GM19397 (cell line): ENCODE results near the gene VAPB.

ENCODE experiments used
- ATAC-seq: cut with Tn5 transposase; IDR thresholded peaks from one replicate; pipeline ENCODE4 v1.9.1; 2021; ENCODE audit warnings: mild to moderate bottlenecking, moderate library complexity; ENCODE audit not compliant: unreplicated experiment

Gene VAPB

DNA sequence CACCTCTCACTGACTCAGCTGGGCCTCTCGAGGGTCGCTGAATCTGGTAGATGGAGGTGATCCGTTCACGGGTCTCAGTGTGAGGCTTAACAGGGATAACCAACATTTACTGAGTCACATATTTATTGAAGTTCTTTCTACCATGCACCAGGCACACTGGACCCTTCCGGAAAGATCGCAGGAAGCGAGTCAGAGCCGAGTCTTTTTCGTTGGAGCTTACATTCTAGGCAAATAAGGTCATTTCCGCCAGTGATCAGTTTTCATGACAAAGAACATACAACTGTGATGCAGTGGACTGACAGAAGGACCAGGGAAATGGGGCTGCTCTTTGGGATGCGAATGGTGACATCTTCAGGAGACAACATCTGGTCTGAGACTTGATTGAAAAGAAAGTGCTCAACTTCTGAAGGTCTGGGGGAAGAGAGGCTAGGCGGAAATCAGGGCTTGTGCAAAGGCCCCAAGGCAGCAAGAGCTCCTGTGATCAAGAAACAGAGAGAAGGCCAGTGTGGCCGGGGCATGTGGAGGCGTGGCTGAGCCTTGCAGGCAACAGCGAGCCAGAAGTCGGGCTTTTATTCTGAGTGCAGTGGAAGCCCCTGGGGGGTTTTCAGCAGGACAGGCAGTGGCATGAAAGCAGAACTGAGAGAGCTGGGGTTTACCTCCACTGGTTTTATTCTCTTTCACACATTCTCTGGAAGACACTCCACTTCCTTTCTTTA lies 69.5 kb downstream of the VAPB start:
- ATAC-seq: peak; percentile 96

DNA sequence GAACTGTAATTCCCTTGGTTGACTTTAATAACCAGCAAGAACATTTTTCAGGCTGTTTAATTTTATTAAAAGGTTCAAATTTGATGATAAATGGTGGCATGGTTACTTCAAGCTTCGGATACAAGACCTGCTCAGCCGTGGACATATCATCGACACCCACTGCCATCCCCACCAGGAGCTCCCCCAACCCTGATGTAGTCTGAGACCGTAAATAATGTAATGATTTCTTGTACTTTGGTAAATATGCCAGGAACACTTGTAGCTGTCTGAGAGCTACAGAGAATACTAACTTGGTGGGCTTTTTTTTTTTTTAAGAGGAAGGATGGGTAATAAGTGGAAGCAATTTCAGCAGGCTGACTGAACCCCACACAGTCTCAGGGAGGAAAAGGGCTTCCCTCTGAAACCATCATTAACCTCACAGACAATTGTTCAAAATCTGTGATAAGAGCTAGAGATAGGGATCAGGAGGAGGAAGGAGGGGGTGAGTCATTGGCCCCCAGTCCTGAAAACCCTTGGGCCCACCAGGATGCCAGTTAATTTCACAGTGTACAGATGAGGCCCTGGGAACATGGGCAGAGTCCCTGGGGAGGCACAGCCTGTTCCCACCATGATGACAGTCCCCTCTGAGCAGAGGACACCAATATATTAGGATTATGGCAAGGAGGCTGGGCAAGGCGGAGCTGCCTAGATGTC lies 70.2 kb downstream of the VAPB start:
- ATAC-seq: peak; percentile 29

DNA sequence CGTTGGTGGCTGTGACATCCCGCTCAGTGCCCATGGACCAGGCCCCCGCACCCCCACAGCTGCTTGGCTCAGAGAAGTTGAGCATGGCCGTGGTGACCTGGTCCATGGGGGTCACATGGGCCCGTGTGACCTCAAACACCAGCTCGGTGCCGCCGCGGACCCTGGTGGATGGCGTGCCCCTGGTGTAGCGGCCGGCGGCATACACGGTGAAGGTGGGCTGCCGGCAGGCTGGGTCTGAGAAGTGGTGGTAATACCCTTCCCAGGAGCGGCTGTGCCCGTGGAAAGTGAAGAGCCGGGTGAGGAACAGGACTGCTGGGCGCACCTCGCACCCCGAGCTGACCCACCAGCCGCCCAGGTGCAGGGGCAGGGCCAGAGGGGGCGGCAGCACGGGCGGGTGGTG lies 72.1 kb downstream of the VAPB start:
- no peak for ATAC-seq

DNA sequence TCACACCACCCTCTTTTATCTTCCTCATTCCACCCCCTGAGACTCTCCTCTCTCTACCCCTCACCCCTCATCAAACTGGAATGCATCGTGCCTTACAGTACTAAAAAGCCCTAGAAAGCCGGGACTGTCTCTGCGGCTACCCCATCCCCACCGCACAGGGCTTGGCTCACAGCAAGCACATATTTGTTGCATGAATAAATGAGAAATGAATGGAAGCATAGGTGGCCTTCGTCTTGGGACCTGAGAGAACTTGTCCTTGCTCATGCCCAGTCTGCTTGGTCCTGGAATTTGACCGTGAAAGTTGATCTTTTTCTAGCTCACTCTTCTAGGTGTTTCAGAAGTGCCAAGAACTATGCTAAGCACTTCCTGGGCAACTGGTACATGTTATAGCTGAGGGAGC lies 72.9 kb downstream of the VAPB start:
- no peak for ATAC-seq

DNA sequence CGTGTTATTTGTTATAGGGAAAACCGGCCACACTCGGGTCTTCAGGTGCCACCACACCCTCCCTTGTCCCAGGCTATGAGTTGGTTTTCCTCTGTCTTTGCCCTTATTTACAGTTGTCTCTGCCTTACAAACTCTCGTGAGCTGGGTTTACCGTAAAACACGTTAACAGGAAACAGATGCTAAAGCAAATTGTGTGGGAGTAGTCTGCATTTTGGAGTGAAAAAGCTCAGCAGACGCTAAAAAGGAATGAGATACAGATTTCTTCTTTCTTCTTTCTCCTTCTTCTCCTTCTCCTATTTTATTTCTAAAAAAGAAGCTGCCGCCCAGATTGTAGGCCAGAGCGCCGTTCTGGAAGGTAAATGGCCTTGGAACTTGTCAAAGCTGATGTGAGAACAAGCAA lies 74.2 kb downstream of the VAPB start:
- ATAC-seq: no peak

DNA sequence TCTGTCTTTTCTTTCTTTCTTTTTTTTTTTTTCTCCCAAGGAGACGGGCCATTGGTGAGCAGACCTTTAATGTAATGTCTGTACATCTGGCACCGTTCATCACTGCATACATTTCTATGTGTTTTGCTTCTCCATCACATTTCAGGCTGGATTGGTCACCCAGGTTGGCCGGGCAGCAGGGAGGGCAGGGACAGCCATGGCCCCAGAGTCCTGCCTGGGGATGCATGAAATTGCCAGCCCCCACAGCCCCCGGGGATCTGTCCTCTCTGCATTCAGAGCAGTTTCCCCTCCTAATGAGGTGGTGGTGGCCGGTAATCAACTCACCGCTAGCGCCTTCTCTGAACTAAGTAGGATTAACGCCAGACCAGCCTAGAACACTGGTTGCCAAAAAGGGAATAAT lies 75.8 kb downstream of the VAPB start:
- no peak for ATAC-seq

DNA sequence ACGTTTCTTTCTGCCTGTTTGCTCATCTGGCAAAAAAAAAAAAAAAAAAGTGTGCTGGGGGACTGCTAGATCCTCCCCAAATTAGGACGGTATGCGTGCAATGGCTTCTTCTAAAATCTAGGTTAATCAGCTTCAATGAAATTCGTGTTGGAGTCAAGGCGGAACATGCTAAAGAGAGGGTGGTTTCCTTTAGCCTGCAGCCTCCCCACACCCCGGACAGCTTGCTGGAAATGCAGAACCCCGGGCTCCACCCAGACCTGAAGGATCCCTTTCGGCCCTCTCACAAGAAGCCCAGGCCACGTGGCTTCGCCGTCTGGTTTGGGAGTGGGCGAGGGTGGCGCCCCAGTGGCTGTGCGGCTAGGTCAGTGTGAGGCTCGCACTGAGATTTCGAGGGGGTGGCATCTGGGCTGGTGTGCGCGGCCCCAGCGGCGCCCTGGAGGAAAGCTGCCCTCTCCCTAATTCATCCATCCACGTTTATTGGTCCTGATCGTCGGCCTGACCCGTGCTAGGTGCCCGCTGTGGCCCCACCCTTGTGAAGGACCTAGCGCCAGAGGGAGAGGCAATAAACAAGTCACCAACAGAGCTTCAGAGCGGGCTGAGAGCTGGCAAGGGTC lies 77.2 kb downstream of the VAPB start:
- ATAC-seq: no peak

DNA sequence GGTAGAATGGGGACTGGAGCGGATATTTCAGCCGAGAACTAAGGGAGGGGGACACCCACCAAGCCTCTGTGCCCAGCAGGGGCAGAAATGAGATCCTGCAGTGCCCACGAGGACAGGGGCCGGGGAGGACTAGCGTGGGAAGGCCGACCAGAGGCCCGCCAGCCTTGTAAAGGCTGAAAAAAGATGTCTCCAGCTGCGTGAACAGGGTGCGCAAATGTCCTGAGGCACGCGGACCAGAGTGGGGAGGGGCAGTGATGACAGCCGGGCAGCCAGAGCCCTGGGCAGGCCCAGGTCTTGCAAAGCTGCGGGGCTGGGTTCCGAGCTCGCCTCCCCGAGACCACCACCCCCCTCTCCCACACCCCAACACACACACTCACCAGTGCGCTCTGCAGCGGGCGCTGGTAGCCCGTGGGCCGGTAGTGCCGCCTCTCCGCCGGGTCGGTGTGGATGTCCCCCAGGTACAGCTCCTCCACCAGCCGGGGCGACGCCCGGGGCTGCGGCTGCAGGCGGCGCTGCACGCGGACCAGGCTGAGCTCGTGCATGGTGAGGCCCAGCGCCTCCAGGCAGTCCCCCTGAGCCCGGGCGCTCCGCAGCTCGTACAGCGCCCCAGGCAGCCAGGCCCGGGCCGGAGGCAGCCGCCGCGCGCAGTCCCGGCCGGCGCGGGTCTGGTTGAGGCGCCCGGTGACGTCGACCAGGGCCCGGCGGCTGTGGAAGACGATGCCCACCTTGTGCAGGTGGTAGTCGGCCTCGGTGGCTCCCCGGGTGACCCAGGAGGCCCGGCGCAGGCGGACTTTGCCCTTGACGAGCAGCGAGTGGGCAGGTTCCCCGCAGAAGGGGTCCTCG lies 77.9 kb downstream of the VAPB start:
- no peak for ATAC-seq

DNA sequence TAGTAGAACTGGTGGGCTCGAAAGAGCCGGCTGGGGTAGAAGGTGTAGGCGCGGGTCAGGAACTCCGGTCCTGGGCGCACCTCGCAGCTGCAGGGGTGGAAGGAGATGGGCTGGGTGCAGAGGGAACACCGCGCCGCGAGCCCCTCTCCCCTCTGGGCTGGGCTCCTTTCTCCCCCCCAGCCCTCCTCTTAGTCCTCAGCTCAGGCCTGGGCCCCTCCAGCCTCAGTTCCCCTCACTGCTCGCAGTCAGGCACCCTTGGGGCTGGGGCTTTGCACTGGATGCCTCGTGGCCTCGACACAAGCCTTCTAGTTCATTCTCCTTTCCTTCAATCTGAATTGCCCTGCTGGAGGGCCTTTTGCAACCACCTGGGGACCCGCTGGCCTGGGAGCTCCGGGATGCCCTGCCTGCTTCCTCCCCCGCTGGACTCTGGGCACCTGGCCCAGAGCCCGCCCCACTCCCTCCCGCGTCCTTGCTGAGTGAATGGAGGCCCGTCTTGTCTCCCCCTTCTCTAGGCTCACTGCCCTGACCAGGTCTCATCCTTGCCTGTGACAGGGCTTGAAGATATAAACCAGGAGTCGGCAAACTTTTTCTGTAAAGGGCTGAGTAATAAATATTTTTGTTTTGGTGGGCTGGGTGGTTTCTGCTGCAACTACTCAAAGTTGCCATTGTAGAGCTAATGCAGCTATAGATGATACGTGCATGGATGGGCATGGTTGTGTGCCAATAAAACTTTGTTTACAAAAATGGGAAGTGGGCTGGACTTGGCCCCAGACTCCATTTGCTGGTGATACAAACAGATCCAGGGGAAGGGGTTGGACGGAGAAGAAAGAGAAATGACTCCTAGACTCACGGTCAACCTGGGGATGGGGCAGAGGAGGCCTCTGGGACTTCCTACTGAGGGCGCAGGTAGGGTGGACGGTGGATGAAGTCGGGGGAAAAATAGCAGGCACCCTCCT lies 78.8 kb downstream of the VAPB start:
- no peak for ATAC-seq

DNA sequence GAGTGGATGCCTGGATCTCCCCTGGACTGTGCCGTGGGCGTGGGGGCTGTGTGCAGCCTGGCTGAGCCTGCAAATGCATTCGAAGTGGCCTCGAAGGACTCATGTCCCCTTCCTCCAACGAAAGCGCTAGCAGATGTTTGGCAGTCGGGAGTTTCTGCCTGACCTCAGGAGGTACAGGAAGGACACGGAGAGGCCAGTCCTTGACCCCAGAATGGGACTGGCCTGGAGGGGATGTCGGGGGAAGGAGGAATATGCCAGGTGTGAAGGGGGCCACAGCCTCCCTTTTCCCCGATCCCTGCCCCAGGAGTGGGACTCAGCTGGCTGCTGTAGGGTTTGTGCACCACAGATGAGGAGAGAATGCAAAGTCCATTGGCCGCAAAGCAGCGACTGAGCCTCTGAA lies 80.6 kb downstream of the VAPB start:
- no peak for ATAC-seq

DNA sequence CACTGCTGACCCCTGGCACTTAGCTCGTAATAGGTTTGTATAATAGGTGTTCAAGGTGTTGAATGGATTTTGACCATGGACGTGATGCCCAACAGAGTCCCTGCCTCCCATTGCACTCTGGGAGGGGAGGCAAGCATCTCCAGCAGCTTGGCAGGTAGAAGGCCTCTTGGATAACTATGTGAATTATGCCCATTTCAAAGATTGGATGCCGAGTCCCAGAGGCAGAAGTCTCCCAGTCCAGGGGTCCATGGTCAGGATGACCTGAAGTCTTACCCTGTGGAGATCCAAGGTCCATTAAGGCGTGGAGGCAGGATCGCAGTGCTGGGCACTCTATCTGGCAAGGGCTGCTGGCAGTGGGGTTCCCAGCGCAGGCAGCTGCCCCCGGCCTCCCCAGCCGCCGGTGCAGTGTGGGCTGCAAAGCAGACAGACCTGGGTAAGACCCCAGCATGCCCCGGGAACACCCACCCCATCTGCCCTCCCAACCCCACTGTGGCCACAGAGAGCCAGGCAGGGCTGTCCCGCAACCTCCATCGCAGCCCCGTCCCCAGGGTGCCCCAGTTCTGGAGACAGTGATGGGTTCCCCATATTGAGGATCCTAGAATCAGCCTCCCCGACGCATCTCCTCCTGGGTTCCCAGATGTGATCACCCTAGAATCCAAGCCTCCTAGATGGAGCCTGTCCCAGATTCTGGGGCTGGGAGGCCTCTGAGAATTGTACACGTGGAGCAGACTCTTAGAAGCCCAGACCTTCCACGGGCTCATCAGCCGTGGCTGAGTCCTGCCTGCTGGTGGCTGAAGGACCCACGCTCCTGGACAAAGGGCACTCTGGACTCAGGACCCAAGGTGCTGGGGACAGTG lies 81.5 kb downstream of the VAPB start:
- ATAC-seq: no peak

DNA sequence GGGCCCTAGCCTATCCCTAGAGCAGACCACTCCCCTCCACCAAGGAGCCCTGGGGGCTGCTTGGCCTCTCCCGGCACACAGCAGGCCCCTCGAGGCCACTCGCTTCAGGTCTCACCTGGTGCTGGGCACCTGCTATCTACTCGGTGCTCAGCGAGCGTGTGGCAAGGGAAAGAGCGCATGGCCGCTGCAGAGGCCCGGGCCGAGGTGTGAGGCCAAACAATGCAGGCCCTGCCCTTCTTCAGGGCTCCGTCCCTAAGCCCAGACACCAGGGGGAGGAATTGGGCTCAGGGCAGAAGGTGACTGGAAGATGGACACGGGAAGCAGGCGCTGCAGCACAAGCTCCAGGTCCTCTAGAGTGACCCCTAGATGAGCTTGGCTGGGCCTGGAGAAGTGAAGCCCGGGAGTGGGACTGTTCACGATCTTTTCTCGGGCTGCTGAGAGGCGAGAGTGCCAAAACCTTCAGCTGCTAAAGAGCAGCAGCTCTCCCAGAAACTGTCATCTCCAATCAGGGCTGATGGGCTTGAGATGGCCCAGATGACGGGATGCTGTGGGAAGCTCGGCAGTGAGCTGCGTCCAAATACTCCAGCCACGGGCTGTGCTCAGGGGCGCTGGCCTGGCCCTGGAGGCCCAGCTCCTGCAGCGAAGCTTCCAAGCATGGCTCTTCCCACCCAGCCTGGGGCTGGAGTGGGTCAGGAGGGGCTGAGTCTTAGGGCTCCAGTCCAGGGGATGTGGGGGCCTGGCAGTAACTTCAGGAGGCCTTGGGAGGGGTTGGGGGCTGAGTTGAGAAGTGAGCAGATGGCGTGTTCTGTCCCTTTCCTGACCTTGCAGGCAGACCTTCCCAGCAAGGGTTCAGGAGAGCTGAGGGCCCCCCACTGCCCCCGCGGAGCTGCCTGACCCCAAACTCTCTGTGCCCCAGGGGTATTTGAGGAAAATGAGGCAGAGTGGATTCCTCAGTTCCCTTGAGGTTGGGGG lies 82.5 kb downstream of the VAPB start:
- no peak for ATAC-seq

DNA sequence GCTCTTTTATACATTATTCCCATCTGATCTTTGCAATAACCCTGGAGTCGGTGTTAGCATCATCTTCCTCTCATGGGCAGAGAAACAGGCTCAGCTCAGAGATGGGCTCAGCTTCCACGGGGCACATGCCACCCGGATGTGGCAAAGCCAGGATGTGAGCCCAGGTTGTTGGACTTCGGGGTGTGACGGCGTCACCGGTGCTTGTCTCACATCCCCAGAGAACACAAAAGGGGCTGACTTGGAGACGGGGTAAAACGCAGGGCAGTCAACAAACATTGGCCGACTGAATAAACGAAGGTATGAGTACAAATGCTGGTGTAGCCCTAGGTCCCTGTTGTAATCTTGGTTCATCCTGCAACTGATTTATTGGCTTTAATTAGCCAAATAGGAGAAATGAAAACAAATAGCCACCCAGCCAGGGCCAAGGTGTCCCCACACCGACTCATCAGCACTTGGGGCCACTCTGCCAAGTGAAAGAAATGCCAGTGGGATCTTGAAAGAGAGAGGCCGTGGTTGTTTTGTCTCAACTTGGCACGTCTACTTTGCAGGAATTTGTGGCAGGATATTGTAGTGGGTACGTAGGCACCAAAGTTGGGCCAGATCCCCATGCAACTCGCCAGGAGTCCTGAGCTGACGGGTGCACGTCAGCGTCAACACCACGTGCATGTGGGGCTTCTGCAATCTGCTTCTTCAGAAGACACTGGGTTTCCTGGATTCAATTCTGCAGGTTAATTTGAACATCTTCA lies 83.4 kb downstream of the VAPB start:
- ATAC-seq: no peak

DNA sequence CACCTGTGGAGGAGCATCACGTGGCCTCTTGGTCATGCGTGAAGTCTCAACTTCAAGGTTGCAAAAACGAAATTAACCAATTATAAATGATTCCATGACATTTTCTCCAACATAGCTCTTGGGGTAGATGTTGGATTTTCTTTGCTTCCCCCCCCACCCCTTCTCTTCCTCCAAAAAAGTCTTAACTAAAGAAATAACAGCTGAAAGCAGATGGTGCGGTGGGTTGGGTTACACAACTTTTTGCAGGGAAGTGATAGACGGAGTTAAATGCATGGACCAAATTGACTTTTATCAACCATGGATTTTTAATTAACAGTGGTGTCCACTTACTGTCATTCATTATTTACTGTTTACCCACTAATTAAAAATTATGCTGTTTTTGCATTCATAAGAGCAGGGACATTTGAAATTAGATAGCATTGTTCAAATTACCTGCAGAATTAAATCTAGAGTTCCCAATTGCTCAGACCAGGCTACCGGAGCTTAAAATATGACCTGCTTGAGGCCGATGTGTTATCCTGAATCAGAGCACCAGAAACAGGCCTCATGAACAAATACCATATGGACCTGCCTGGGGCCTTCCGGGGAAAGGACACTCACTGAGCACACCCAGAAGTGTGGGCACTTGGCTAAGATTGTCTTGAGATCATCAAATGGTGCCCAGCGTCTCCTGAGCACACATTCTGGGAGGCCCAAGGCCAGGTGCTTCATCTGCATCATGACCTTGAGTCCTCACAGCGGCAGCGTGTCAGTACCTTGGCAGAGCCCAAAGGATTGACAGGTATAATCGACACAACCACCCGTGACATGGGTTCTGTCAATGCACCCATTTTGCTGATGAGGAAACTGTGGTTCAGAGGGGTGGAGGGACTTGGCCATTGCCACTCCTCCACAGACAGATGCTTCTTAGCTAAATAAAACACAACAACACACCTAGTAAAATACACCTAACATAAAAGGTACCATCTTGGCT lies 84.7 kb downstream of the VAPB start:
- ATAC-seq: no peak

DNA sequence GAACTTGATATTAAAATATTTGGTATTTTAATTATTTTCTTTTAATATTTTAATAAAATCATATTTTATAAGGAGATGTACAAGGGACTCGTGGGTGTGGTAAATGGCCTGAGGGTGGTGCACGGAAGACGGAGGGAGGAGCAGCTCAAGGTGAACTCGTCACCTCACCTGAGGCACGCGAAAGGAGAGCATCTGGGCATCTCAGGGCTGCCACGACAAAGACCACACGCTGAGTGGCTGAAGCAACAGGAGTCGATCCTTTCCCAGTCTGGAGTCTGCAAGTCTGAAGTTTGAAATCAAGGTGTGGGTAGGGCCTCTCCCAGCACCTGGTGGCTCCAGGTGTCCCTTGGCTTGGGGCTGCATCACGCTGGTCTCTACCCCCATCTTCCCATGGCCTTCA lies 86.4 kb downstream of the VAPB start:
- no peak for ATAC-seq

DNA sequence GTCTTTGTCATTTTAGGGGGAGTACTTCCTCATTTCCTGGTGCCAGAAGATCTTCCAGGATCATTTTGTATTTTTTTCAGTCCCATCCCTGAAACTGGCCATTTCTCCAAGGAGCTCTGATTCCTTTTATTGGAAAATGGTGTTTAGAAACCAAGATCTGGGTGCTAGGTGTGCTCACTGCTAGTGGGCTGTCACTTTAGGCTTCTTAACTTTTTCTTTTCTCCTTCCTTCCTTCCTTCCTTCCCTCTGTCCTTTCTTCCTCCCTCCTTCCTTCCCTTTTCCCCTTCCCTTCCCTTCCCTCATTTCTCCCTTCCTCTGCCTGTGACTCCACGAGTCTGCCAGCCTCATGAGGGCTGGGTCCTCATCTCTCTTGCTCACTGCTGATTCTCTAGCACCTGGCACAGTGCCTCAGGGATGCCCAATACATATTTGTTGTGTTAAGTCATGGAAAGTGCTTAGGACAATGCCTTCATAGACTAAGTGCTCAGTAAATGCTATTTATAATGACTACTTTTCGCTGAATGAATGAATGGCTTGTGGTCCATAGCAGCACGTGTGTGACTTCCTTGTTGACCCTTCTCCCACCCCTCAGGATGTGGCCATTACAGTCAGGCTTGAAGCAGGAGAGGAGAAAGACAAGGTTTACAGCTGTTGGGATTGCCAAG lies 89.2 kb downstream of the VAPB start:
- no peak for ATAC-seq
